DND-41 (cell line): ENCODE data around the gene GATD1.

Source experiments
- ATAC-seq: fragments of 200-7000 bp; cut with Tn5 transposase; 3 replicates; pipeline ENCODE4 v1.9.1; 2021; ENCODE audit warnings: low read depth; ENCODE audit not compliant: insufficient read depth
- DNase-seq: peaks from one replicate; pipeline ENCODE4 v3.0.0-alpha.2; 2020
- H2AFZ ChIP-seq: 2 replicates; pipeline ENCODE4 v1.6.0; 2012; ENCODE audit warnings: low read depth, low read length
- H3K27ac ChIP-seq: 2 replicates; pipeline ENCODE4 v1.5.1; 2012; ENCODE audit warnings: low read length, inconsistent platforms
- H3K27me3 ChIP-seq: fragments of 200-600 bp; sonication (generic); 2 replicates; pipeline ENCODE4 v1.6.0; 2012; ENCODE audit warnings: low read length, mild to moderate bottlenecking, inconsistent platforms; ENCODE audit not compliant: insufficient read depth, poor library complexity
- H3K36me3 ChIP-seq: 2 replicates; pipeline ENCODE4 v1.5.1; 2012; ENCODE audit warnings: low read length, inconsistent platforms; ENCODE audit not compliant: insufficient read depth
- H3K4me1 ChIP-seq: 2 replicates; pipeline ENCODE4 v1.5.1; 2012; ENCODE audit warnings: mild to moderate bottlenecking, low read length; ENCODE audit not compliant: insufficient read depth
- H3K4me2 ChIP-seq: 2 replicates; pipeline ENCODE4 v1.6.0; 2012; ENCODE audit warnings: mild to moderate bottlenecking, moderate library complexity, low read length, inconsistent platforms; ENCODE audit not compliant: insufficient read depth
- H3K4me3 ChIP-seq, 2 experiments: fragments of 200-600 bp in 1 of 2; shearing (Covaris generic) in 1 of 2; 2 replicates each; pipeline ENCODE4 v1.5.1; 2012 to 2016; ENCODE audit warnings: inconsistent platforms in 2 of 2, low read length in 2 of 2, mild to moderate bottlenecking in 2 of 2, low read depth in 1 of 2, moderate library complexity in 1 of 2
- H3K79me2 ChIP-seq: 2 replicates; pipeline ENCODE4 v1.6.0; 2012; ENCODE audit warnings: low read length, inconsistent platforms; ENCODE audit not compliant: insufficient read depth
- H3K9ac ChIP-seq: 2 replicates; pipeline ENCODE4 v1.6.0; 2012; ENCODE audit warnings: low read depth, mild to moderate bottlenecking, inconsistent platforms, low read length, moderate library complexity
- H3K9me3 ChIP-seq: 2 replicates; pipeline ENCODE4 v1.5.1; 2012; ENCODE audit warnings: low read length, moderate library complexity, mild to moderate bottlenecking, inconsistent platforms; ENCODE audit not compliant: insufficient read depth, severe bottlenecking
- H4K20me1 ChIP-seq: 2 replicates; pipeline ENCODE4 v1.6.0; 2012; ENCODE audit warnings: low read length; ENCODE audit not compliant: insufficient read depth
- CTCF ChIP-seq: IDR thresholded peaks from 2 replicates; pipeline ENCODE4 v1.5.1; 2012; ENCODE audit warnings: borderline replicate concordance, low read length, moderate library complexity, mild to moderate bottlenecking; ENCODE audit not compliant: poor library complexity, severe bottlenecking; ENCODE audit errors: extremely low read depth
- EZH2 ChIP-seq: IDR thresholded peaks from 3 replicates; pipeline ENCODE4 v1.6.1; 2012; ENCODE audit warnings: borderline replicate concordance, low read depth, mild to moderate bottlenecking, moderate library complexity, low read length, inconsistent platforms; ENCODE audit not compliant: severe bottlenecking

Gene GATD1

GRCh38 chr11:804599-804964 is 27.3 kb upstream of the GATD1 start:
- H2AFZ ChIP-seq = peak overlapping the region; percentile 75
- H3K27ac ChIP-seq = peak overlapping the region; percentile 69
- H3K36me3 ChIP-seq = peaks cover 49% of the 10 kb centered on the region
- H4K20me1 ChIP-seq = peaks cover 39% of the 10 kb centered on the region
- H3K4me3 ChIP-seq = peak overlapping the region; percentile 55 to 65
- ATAC-seq (peak; percentile 0; the same call in 1 of the 3 replicates), DNase-seq (no peak)
- TF ChIP-seq CTCF (no peak), EZH2 (no peak)
- H3K27me3 ChIP-seq = no peaks in the 10 kb centered on the region
- H3K4me2 ChIP-seq = peak overlapping the region; percentile 93
- H3K9ac ChIP-seq = peak overlapping the region; percentile 85
- peaks cover 56% of the 10 kb centered on the region for H3K4me1 ChIP-seq
- H3K9me3 ChIP-seq = no peaks in the 10 kb centered on the region
- peaks cover 55% of the 10 kb centered on the region for H3K79me2 ChIP-seq

GRCh38 chr11:803770-804598 is 26.7 kb upstream of the GATD1 start:
- peak overlapping the region; percentile 85 for H3K9ac ChIP-seq

GRCh38 chr11:803467-803742 is 26.1 kb upstream of the GATD1 start:
- H3K4me1 ChIP-seq = peaks cover 55% of the 10 kb centered on the region
- peak overlapping the region; percentile 69; the same call in 1 of the 2 replicates for H3K27ac ChIP-seq
- H3K79me2 ChIP-seq = peaks cover 46% of the 10 kb centered on the region
- peak overlapping the region; percentile 93 for H3K4me2 ChIP-seq
- no peak overlapping the region for H2AFZ ChIP-seq
- peak overlapping the region; percentile 55 to 65; a peak in 3 of 4 replicates for H3K4me3 ChIP-seq
- H4K20me1 ChIP-seq = peaks cover 45% of the 10 kb centered on the region
- no peaks in the 10 kb centered on the region for H3K27me3 ChIP-seq
- DNase-seq (no peak), ATAC-seq (no peak)
- H3K9me3 ChIP-seq = no peaks in the 10 kb centered on the region
- TF ChIP-seq CTCF (no peak), EZH2 (no peak)
- peak overlapping the region; percentile 85 for H3K9ac ChIP-seq
- H3K36me3 ChIP-seq = peaks cover 53% of the 10 kb centered on the region

More at GRCh38 chr11:803770-804598, 26.7 kb upstream of the GATD1 start:
- 0 out of 3 replicates have a peak, but pooled peaks have one; percentile 5 for ATAC-seq
- Histone ChIP-seq H3K27ac (peak overlapping the region; percentile 69), H4K20me1 (peaks cover 44% of the 10 kb centered on the region), H3K9me3 (no peaks in the 10 kb centered on the region), H3K79me2 (peaks cover 52% of the 10 kb centered on the region), H3K27me3 (no peaks in the 10 kb centered on the region), H3K4me1 (peaks cover 56% of the 10 kb centered on the region), H3K4me3 (peak overlapping the region; percentile 55 to 65), H2AFZ (peak overlapping the region; percentile 75; the same call in 1 of the 2 replicates), H3K4me2 (peak overlapping the region; percentile 93), H3K36me3 (peaks cover 52% of the 10 kb centered on the region)
- peak; percentile 53 for DNase-seq
- TF ChIP-seq EZH2 (no peak), CTCF (no peak)
